ENCODE results near the gene TRIM4. TPM values are rescaled to one million over a fixed set of nuclear protein-coding genes. Genes with fewer than 3 reads are reported as not detected.

The TRIM4 gene
- total RNA-seq, 1 donor from 2014 or later, result 13.7 TPM

GRCh38 chr7:99930376-99930775, 11.0 kb upstream of the TRIM4 start:
- no peaks in the 10 kb centered on the region for H3K36me3 Mint-ChIP-seq (ENCODE audit: unreplicated experiment)
- peaks cover 4% of the 10 kb centered on the region for H3K9me3 Mint-ChIP-seq (ENCODE audit: unreplicated experiment)
- H3K4me1 Mint-ChIP-seq (ENCODE audit: low read depth, unreplicated experiment), result peaks cover 6% of the 10 kb centered on the region
- no peak overlapping the region for H3K27ac Mint-ChIP-seq (ENCODE audit: unreplicated experiment)
- H3K27me3 Mint-ChIP-seq (ENCODE audit: unreplicated experiment), result no peaks in the 10 kb centered on the region
- DNase-seq, result no peak
- peak overlapping the region; percentile 87 for H3K4me3 Mint-ChIP-seq (ENCODE audit: unreplicated experiment)
- no peak for TF ChIP-seq CTCF (IDR thresholded peaks at IDR 0.05; ENCODE audit: partially characterized antibody, unreplicated experiment)

GRCh38 chr7:99929730-99930053, 10.4 kb upstream of the TRIM4 start:
- no peak for TF ChIP-seq CTCF (IDR thresholded peaks at IDR 0.05; ENCODE audit: partially characterized antibody, unreplicated experiment)
- peak overlapping the region; percentile 87 for H3K4me3 Mint-ChIP-seq (ENCODE audit: unreplicated experiment)
- H3K27ac Mint-ChIP-seq (ENCODE audit: unreplicated experiment), result peak overlapping the region; percentile 80
- peaks cover 6% of the 10 kb centered on the region for H3K4me1 Mint-ChIP-seq (ENCODE audit: low read depth, unreplicated experiment)
- H3K36me3 Mint-ChIP-seq (ENCODE audit: unreplicated experiment), result no peaks in the 10 kb centered on the region
- DNase-seq, result no peak
- H3K9me3 Mint-ChIP-seq (ENCODE audit: unreplicated experiment), result peaks cover 4% of the 10 kb centered on the region
- peaks cover 1% of the 10 kb centered on the region for H3K27me3 Mint-ChIP-seq (ENCODE audit: unreplicated experiment)

DNA sequence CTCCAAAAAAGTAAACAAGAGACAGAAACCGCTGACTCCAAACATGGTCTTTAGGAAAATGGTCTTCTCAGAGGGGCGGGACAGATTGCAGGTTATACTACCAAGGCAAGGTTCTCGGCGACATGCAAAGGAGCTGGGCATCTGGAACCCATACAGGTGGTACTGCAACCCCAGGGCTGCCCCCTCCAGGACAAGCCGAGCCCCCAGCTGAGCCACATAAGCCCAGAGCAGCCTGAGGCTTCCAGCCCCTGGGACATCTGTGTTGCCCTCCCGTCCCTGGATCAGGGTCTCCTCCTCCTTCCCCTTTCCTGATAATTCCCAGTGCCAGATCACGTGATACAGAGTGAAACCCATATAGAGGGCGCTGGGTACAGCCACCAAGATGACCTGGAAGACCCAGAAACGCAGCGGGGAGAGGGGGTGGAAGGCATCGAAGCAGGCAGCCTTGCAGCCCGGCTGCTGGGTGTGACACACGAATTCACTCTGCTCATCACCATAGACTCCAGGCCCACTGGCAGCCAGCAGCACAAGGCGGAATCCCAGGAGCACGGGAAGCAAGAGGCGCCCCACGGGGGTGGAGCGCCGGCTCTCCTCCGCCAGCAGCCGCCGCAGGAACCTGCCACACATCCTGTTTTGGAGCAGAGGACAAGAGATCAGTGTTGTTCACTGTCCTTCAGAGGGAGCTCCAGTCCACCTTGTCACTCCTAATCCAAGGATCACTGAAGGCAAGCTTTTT, 9.8 kb upstream of the TRIM4 start, which contains the start of gene GJC3:
TSS of gene GJC3 (minus strand) at position 627 of the 736 bp plus-strand sequence. CDS start at position 627, 0 bp downstream.
- peak within 1 kb of the TSS; percentile 80 for H3K27ac Mint-ChIP-seq (ENCODE audit: unreplicated experiment)
- peaks cover 6% of the 10 kb centered on the region for H3K4me1 Mint-ChIP-seq (ENCODE audit: low read depth, unreplicated experiment)
- peaks cover 4% of the 10 kb centered on the region for H3K9me3 Mint-ChIP-seq (ENCODE audit: unreplicated experiment)
- peak within 1 kb of the TSS; percentile 87 for H3K4me3 Mint-ChIP-seq (ENCODE audit: unreplicated experiment)
- peaks cover 2% of the 10 kb centered on the region for H3K27me3 Mint-ChIP-seq (ENCODE audit: unreplicated experiment)
- H3K36me3 Mint-ChIP-seq (ENCODE audit: unreplicated experiment), result no peaks in the 10 kb centered on the region
- peak; percentile 67 for DNase-seq
- TF ChIP-seq CTCF (IDR thresholded peaks at IDR 0.05; ENCODE audit: partially characterized antibody, unreplicated experiment), result no peak

- Mint-ChIP-seq H3K36me3 (ENCODE audit: unreplicated experiment) (no peaks in the 10 kb centered on the region), H3K9me3 (ENCODE audit: unreplicated experiment) (peaks cover 4% of the 10 kb centered on the region), H3K4me3 (ENCODE audit: unreplicated experiment) (peak overlapping the region; percentile 87), H3K27ac (ENCODE audit: unreplicated experiment) (no peak overlapping the region), H3K27me3 (ENCODE audit: unreplicated experiment) (peaks cover 2% of the 10 kb centered on the region), H3K4me1 (ENCODE audit: low read depth, unreplicated experiment) (peaks cover 6% of the 10 kb centered on the region)
- no peak for DNase-seq
- no peak for TF ChIP-seq CTCF (IDR thresholded peaks at IDR 0.05; ENCODE audit: partially characterized antibody, unreplicated experiment)
These were observed 8.9 kb upstream of the TRIM4 start for GRCh38 chr7:99928188-99928587.

- Mint-ChIP-seq H3K27me3 (ENCODE audit: unreplicated experiment) (peaks cover 2% of the 10 kb centered on the region), H3K27ac (ENCODE audit: unreplicated experiment) (no peak overlapping the region), H3K4me1 (ENCODE audit: low read depth, unreplicated experiment) (peaks cover 6% of the 10 kb centered on the region), H3K36me3 (ENCODE audit: unreplicated experiment) (no peaks in the 10 kb centered on the region), H3K4me3 (ENCODE audit: unreplicated experiment) (no peak overlapping the region), H3K9me3 (ENCODE audit: unreplicated experiment) (peaks cover 4% of the 10 kb centered on the region)
- no peak for DNase-seq
- no peak for TF ChIP-seq CTCF (IDR thresholded peaks at IDR 0.05; ENCODE audit: partially characterized antibody, unreplicated experiment)
These were observed 8.2 kb upstream of the TRIM4 start for GRCh38 chr7:99927536-99927935.

All from glutamatergic neuron (in vitro differentiated cells).